Left lobe of liver (tissue), 2 donors: Measurements from ENCODE around the gene TGM6. TPM values are rescaled to one million over a fixed set of nuclear protein-coding genes. Genes with fewer than 3 reads are reported as not detected.

ENCODE experiments used
- ATAC-seq: fragments of 200-7000 bp; cut with Tn5 transposase; one replicate; pipeline ENCODE4 v1.9.1; 2020; ENCODE audit warnings: mild to moderate bottlenecking, moderate library complexity
- DNase-seq: peaks from one replicate; pipeline ENCODE4 v3.0.0-alpha.2; 2020; ENCODE audit warnings: low spot score
- total RNA-seq: library from RNA; stranded (reverse); gene quantifications from one replicate; pipeline ENCODE4 v1.2.1, GENCODE V29; 2021
- donor health status: DM: no; HTN: no; CAD: no; lungs with moderate emphysema.
- donor health status: DM: no; HTN: yes; CAD: no.

The TGM6 gene
- not detected for total RNA-seq

DNA sequence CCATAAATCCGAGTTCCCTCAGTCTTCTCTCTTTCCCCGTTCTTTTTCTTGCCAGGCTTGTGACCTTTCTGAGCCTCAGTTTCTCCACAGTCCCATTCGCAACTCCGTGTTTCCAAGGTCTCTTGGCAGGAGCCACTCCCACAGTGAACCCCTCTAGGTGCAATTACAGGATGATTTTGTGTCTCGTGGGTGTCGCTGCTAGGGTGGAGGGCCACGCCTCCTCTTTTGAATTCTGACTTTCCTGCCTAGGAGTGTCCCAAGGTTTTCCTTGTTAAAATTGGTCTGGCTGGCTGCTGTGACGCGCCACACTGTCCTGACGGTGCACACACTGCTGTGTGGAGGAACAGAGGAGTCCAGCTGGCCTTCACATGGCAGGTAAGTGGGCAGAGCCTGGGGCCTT lies at the start of gene TGM6:
TGM6 (plus strand) TSS at position 301 of the 400 bp plus-strand sequence; CDS start at position 369, 68 bp downstream.
- ATAC-seq (no peak), DNase-seq (no peak)

DNA sequence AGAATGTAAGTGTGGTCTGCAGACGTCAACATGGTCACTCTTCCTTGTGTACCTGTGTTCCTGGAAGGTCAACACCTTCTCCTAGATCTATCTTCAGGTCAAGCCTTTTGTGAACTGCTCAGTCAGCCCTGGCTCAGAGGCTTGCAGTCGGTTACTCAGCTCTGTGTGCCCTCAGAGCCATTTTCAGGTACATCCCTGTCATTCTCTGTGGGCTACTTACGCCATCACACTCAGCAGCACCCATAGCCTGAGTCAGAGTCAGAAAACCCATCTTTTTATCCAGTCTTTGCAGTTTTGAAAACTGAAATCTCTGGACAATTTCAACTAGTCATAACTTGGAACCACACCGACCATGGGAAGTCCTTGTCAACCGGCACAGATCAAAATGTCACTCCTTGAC lies 49.6 kb upstream of the TGM6 start:
- no peak for ATAC-seq
- peak; percentile 14 for DNase-seq

DNA sequence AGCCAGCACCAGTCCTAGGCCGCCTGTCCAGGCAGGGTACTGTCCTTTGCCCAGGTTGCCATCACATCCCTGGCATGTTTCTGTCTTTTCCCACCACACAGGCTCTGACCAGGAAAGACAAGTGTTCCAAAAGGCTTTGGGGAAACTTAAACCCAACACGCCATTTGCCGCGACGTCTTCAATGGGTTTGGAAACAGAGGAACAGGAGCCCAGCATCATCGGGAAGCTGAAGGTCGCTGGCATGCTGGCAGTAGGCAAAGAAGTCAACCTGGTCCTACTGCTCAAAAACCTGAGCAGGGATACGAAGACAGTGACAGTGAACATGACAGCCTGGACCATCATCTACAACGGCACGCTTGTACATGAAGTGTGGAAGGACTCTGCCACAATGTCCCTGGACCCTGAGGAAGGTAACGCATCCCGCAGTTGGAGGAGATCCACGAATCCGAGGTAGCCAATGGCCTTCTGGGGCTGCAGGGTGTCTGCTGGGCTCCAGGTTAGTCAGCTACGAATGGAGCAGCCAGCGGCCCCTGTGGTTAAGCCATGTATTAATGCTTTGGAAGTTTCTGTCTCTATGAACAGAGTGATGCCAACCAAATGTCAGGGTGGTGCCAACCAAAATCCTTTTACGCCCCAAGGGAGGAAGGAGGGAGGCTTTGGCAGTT lies 48.7 kb upstream of the TGM6 start:
- DNase-seq (peak; percentile 32), ATAC-seq (no peak)

DNA sequence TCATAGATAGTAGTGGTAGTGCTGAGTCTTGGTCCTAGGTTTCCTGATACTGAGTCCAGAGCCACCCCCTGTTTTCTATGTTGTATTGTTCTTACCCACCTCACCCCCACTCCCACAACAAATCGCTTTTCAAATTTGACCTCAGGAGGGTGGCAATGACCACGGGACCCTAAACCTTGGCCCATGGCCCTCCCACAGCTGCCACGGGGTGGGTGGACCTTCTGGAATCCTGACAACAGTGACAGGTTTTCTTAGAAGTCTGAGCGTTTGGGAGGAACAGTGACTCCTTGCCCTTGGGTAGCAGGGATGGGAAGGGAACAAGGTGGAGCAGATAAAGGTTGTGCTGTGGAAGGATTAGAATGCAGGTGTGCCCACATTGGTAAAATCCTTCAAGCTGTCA lies 48.0 kb upstream of the TGM6 start:
- ATAC-seq (no peak), DNase-seq (no peak)

DNA sequence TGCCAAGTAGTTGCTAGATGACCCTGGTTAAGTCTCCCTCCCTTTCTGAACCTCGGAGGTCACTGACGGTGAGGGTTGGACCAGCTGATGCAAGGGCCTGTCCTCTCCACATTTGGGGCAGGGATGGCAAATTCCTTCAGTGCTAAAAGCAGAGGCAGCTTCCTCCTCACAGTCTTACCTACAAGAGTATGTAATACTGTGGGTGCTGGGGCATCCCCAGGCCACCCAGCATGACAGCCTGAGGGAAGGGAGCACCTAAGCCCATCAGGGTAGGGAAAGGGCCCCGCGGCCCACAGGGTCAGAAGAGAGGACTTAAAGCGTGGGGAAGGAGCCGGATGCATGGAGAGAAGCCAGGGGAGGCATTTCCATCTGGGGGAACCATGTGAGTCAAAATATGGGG lies 46.9 kb upstream of the TGM6 start:
- no peak for ATAC-seq
- DNase-seq: peak; percentile 35

DNA sequence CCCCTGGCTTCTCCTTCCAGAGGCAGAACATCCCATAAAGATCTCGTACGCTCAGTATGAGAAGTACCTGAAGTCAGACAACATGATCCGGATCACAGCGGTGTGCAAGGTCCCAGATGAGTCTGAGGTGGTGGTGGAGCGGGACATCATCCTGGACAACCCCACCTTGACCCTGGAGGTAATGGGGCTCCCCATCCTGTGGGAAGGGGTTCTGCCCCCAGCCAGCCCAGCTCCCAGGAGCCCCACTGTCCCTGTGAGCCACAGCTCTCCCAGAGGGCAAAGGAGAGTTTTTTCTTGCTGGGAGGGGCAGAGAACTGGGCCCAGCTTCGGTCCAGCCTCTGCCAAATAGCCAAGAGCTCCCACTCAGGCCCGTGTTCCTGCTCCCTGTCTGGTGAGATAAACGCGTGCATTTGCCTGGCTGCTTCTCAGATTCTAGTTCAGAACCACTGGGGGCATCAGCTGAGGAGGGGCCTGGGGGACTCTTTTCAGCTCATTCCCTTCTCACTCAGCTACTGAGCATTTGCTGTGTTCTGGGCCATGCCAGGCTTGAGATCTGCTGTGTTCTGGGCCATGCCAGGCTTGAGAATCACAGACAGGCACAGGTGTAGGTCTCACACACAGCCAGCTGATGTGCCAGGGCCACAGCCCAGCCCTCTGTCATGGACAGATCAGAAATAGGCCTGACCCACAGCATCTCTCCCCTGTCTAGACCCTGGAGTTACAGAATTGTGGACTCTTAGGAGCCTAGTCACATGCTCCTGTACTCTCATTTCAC lies 45.4 kb upstream of the TGM6 start:
- peak; percentile 23 for ATAC-seq
- DNase-seq: peak; percentile 41

DNA sequence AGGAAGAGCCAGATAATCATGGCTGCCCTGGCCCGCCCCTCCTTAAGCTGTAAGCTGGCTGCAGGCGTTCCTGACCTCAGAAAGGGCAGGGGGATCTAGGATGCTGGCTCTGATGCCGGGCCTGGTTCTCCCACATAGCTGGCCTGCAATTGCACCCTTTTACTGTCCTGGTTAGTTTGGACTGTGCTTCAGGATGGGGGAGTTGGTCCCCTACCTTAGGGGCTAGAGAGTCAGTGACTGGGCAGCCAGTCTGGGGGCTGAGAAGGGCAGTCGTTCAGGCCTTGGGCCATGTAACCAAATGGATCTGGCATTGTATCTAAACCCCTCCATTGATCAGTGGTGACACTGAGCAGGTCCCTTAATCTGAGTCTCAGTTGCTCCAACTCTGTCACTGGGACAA lies 44.2 kb upstream of the TGM6 start:
- ATAC-seq (no peak), DNase-seq (peak; percentile 35)

DNA sequence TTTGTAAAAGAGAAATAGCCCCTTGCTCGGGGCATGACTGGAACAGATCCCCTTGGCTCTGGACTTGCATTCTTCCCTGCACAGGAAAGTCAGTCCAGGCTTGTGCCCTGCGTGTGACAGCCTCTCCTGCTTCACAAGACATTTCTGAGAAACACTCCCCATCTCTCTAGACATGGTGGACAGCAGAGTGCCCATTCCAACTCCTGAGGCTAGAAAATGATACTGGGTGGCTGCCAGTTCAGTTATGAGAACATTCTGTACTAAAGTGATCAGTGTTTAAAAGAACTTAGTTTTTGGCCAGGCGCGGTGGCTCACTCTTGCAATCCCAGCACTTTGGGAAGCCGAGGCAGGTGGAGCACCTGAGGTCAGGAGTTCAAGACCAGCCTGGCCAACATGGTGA lies 43.6 kb upstream of the TGM6 start:
- peak; percentile 26 for DNase-seq
- ATAC-seq: no peak

DNA sequence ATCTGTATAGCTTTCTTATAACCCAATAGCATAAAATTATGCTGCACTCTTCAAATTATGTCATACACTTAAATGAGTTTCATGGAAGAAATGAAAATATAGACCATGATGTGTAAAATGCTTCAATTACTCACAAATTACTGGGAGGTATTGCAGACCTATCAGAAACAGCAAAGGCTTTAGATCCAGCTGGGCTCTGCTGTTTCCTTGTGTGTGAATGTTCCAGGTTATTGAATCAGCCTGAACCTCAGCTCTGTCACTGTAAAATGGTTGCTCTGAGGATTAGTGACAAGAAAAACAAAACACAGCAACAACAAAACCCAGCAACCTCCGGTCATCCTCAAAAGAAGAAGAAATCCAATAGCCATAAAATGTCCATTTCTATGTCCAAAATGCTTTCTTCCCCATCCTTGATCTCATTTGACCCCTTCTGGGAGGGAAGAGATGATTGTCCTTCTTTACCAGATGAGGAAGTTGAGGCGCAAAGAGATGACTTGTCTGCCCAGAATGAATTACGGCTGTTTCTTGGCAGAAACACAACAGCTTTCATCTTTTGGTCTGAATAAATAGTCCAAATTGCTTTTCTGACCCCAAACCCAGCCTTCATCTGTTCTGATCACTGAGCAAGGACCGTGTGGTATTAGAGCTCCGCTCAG lies 42.2 kb upstream of the TGM6 start:
- DNase-seq: no peak
- no peak for ATAC-seq

DNA sequence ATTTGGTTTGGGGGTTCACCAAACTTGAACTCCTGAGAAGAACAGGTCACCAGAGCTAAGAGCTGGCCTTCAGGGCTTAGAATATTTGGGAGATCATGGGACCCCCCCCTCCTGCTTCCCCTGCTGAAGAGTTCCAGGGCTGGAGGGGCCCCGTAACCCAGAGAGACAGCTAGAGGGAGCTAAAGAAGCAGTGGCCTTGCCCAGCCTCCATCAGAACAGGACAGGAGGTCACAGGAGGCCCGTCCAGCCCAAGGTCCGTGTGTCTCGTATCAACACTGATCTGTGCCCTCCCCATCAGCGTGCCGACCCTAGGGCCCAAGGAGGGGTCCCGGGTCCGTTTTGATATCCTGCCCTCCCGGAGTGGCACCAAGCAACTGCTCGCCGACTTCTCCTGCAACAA lies 40.6 kb upstream of the TGM6 start:
- no peak for DNase-seq
- ATAC-seq: no peak

DNA sequence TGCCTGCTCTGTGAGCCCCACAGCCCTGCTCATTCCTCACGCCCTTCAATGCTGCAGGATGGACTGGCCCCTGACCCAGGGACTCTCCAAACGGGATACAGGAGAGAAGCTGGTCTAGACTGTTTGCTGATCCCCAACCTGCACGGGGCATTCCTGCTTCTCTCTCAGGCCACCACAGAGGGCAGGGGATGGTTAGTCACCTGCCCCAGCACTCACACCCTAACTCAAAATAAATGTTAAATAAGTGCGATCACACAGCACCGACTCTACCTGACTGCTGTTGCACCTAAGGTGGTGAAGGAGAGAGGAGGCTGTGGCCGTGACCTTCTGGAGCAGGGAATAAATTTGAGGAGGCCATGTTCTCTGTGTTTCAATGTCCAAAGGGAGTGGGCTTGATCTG lies 39.9 kb upstream of the TGM6 start:
- ATAC-seq: no peak
- DNase-seq: no peak

DNA sequence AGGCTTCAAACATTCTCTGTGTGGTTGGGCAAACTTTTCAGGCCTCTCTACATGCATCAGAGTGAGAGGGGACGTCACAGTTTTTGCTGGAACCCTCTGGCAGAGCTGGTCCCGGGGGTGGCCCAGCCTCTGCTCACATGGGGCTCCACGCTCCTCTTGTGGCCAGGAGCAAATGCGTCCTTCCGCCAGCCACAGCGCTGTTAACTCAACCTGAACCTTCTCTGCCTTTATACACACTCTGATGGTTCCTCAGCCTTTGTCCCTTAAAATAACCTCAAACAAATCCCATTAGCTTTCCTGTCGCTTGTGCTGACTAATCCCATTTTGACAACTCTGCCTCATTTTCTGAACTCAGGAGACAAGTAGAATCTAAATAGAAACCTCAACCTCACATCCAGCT lies 39.4 kb upstream of the TGM6 start:
- ATAC-seq (no peak), DNase-seq (no peak)

DNA sequence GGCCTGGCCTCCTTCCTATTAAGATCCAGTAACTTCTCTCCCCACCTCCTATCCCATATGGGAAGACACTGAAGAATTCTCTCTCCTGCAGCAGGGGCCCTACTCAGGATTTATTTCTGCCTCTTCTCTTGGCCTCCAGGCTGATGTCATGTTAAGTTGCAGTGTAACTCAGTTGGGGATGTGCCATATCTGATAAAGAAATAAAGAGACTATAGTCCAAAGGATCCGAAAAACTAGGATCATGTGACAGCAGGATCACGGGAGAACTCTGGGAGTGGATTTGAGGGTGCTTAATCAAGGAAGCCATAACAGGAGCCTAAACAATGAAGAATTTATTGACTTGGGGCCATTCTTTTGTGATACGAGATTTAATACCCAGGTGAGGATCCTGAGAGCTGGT lies 38.5 kb upstream of the TGM6 start:
- ATAC-seq: peak; percentile 41
- no peak for DNase-seq

DNA sequence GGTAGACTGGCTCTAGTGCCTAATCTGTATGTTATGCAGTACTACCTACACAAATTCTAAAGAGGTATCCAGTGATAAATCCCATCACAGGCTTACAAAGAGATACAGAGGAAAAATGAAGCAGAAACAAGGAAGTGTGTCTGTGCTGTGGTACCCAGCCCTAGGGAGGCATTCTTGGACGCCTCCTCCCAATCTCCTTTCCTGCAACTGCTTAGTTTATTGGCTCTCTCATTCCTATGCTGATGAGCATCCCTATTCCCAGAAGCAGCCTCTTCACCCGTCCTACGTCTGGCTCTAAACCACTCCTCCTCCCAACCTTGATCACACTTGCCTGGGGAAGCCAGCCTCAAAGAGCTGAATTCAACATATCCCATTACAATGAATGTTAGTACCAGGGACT lies 34.5 kb upstream of the TGM6 start:
- ATAC-seq: no peak

DNA sequence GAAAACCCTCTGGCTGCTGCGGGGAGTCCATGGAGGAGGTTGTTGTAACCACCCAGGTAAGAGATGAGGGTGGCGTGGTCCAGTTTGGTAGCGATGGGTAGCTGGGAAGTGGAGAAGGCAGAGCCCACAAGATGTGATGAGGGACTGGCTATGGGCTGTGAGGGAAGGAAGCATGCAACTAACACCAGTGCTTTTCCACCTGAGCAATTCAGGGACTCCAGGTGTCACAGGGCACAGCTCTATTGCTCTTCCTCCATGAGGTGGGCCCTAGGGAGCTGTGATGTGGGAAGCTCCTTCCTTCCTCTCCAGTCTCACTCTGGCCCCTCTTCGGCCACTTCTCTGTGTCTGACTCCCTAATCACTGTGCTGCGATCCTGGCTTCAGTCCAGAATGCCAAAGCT lies 32.4 kb upstream of the TGM6 start:
- ATAC-seq (no peak), DNase-seq (no peak)

More for the DNA sequence above, 34.5 kb upstream of the TGM6 start:
- DNase-seq: no peak

DNA sequence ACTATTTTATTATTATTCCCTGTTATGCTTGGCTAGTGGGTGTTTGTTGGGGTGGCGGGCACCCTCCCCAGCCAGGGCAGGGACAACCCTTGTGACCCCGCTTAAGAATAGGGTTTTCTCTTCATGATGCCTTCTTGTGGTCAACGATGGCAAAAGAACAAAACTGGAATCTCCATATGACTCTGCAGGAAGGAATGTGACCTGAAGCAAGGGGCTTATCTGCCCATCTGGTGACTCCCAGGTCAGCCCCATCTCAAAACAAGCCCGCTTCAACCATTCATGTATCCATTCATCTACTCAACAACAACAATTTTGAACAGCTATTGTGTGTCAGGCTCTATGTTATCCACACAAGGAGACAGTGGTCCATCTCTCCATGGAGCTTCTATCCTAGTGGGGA lies 30.9 kb upstream of the TGM6 start:
- ATAC-seq (no peak), DNase-seq (no peak)

DNA sequence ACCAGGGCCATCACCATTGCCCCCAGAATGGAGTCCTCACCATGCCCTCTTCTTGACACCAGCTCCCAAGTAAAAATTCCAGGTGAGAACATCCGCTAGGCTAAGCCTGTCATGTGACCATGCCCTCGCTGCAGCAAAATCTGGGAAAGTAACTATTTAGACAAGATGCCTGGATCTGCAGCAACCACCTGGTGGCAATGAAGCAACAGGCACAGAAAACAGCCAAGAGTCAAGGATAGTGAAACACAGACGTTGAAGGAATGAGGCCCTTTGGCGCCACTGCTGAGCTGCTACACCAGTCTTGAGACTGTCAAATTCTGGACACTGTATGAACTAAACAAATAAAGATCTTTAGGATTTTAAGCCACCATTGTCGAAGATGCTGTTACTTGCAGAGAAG lies 30.1 kb upstream of the TGM6 start:
- no peak for DNase-seq
- ATAC-seq: no peak

DNA sequence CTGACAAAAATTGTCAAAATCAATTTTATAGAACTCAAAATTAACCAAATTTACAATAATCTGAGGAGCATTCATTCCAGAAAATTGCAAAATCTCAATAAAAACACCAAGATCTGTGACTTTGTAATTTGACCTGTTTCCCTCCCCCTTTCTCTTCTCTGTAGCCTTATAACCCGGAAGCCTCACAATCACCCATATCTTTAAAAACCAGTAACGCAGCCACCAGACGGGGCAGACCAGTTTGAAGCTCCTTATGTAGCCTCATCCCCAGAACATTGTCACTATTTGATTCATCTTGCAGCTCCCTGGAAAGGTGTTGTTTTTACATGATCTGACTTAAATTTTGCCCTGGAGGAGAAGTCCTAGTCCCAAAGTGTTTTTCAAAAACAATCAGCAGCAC lies 27.5 kb upstream of the TGM6 start:
- ATAC-seq (no peak), DNase-seq (no peak)

DNA sequence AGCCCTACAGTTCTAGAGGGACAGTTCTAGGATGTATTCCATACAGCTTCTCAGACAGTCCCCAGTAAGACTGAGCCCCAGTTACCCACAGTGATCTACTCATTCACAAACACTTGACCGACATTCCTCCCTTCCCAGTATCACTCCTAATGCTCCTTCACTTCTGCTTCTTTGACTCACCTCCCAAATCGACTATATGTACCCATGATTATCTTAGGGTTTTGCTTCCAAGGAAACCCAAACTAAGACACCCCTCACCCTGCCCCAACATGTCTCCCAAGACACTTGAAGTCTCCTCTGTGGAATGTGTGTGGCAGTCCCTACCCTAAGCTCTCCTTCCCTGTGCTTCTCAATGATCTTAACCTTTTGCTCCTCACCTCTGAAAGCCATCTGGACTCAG lies 23.6 kb upstream of the TGM6 start:
- no peak for ATAC-seq
- DNase-seq: no peak

DNA sequence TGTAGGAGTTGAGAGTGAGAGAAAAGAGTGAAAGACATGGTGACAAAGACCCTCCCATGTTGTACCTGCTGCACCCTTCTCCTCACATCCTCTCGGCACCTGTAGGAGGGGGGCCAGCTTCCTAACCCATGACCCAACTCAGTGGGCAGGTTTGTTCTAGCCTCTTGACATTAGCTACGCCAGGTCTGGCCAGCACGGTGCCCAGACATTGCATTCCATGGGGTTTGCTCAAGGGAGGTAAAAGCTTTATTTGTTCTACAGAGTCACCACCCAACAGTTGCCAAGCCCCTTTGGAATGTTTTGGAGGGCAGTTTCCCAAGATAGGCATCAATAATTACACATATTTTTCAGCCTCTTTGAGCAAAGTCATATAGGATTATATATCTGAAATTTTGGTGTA lies 22.7 kb upstream of the TGM6 start:
- ATAC-seq (no peak), DNase-seq (no peak)

DNA sequence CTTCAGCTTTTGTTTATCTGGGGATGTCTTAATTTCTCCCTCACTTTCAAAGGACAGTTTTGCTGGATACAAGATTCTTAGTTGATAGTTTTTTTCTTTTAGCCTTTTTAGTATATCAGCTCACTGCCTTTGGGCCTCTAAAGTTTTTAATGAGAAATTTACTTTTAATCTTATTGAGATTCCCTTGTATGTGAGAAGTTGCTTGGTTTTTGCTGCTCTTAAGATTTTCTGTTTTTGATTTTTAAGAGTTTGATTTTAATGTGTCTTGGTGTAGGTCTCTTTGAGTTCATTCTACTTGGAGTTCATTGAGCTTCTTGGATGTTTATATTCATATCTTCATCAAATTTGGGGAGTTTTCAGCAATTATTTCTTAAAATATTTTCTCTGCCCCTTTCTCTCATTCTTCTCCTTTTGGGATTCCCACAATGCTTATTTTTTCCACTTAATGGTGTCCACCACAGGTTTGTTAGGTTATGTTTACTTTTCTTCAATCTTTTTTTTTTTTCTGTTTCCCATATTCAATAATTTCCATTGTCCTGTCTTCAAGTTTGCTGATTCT lies 19.6 kb upstream of the TGM6 start:
- DNase-seq (no peak), ATAC-seq (no peak)

DNA sequence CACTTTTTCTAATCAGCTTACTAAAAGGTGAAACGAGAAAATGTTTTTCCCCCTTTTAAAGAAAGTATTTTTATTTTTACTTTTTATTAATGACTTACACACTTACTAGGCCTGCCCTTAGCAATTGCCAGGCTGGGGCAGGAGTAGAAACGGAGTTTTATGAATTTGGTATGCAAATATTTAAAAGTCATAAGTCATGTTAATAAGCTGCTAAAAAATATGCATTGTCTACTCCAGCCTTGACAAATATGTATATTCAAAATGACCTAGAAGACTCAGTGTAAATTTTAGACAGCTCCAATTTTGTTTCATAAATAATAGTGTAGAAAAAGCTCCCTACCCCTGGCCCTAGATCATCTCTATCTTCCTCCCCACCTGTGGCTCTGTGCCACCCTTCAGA lies 17.5 kb upstream of the TGM6 start:
- DNase-seq (no peak), ATAC-seq (no peak)
